Keratinocyte (primary cell): Measurements from ENCODE around the gene STEAP1B. TPM values are rescaled to one million over a fixed set of nuclear protein-coding genes. Genes with fewer than 3 reads are reported as not detected.

Experiments used
- DNase-seq: peaks from one replicate; pipeline ENCODE4 v3.0.0-alpha.2; 2011; ENCODE audit warnings: low read depth, missing footprints, low spot score
- FAIRE-seq: peaks from 2 replicates; lab custom pipeline; 2011; peaks lifted over from hg19 to GRCh38; lab: Jason Lieb, UNC
- H2AFZ ChIP-seq: 2 replicates; pipeline ENCODE4 v1.6.0; 2012; ENCODE audit warnings: low read length, control low read depth, inconsistent platforms; ENCODE audit not compliant: control insufficient read depth
- H3K27ac ChIP-seq: 2 replicates; pipeline ENCODE4 v1.5.1; 2011; ENCODE audit warnings: low read length; ENCODE audit not compliant: control insufficient read depth, insufficient read depth
- H3K27me3 ChIP-seq: 3 replicates; pipeline ENCODE4 v1.6.0; 2011; ENCODE audit warnings: low read length; ENCODE audit not compliant: control insufficient read depth, insufficient read depth; ENCODE audit errors: extremely low read depth
- H3K36me3 ChIP-seq, 2 experiments: 2 replicates in 1 of 2; 3 replicates in 1 of 2; pipeline ENCODE4 v1.5.1; 2011; ENCODE audit warnings: low read length in 2 of 2, mild to moderate bottlenecking in 1 of 2; ENCODE audit not compliant: control insufficient read depth in 2 of 2, insufficient read depth in 2 of 2; ENCODE audit errors: extremely low read depth in 1 of 2
- H3K4me1 ChIP-seq: 3 replicates; pipeline ENCODE4 v1.5.1; 2011; ENCODE audit warnings: low read length; ENCODE audit not compliant: control insufficient read depth, insufficient read depth; ENCODE audit errors: extremely low read depth
- H3K4me2 ChIP-seq: 3 replicates; pipeline ENCODE4 v1.6.0; 2011; ENCODE audit warnings: low read depth, low read length; ENCODE audit not compliant: control insufficient read depth, insufficient read depth; ENCODE audit errors: extremely low read depth
- H3K4me3 ChIP-seq, 3 experiments: fragments of 200-600 bp in 1 of 3; sonication (generic) in 1 of 3; 2 replicates in 2 of 3; 3 replicates in 1 of 3; pipeline ENCODE4 v1.5.1; 2011 to 2016; ENCODE audit warnings: low read length in 3 of 3, mild to moderate bottlenecking in 3 of 3, control low read depth in 2 of 3, inconsistent platforms in 1 of 3, low read depth in 1 of 3, mixed read lengths in 1 of 3, mixed run types in 1 of 3, moderate library complexity in 1 of 3; ENCODE audit not compliant: control insufficient read depth in 2 of 3, insufficient read depth in 2 of 3; ENCODE audit errors: extremely low read depth in 1 of 3
- H3K79me2 ChIP-seq: 2 replicates; pipeline ENCODE4 v1.6.0; 2012; ENCODE audit warnings: low read length; ENCODE audit not compliant: control insufficient read depth, insufficient read depth
- H3K9ac ChIP-seq: 3 replicates; pipeline ENCODE4 v1.6.0; 2011; ENCODE audit warnings: low read length; ENCODE audit not compliant: control insufficient read depth, insufficient read depth; ENCODE audit errors: extremely low read depth
- H3K9me1 ChIP-seq: 3 replicates; pipeline ENCODE4 v1.6.0; 2011; ENCODE audit warnings: low read length; ENCODE audit not compliant: control insufficient read depth, insufficient read depth; ENCODE audit errors: extremely low read depth
- H3K9me3 ChIP-seq: 2 replicates; pipeline ENCODE4 v1.5.1; 2012; ENCODE audit warnings: low read depth, low read length; ENCODE audit not compliant: control insufficient read depth
- H4K20me1 ChIP-seq: 3 replicates; pipeline ENCODE4 v1.6.0; 2011; ENCODE audit warnings: low read length; ENCODE audit not compliant: control insufficient read depth, insufficient read depth; ENCODE audit errors: extremely low read depth
- CTCF ChIP-seq, 3 experiments: IDR thresholded peaks in 1 of 3; conservative IDR thresholded peaks in 1 of 3; optimal IDR thresholded peaks in 1 of 3; 2 replicates in 2 of 3; 3 replicates in 1 of 3; pipeline versions ENCODE3 to v1.5.1; 2011; ENCODE audit warnings: low read length in 3 of 3, mild to moderate bottlenecking in 3 of 3, moderate library complexity in 2 of 3, control low read depth in 1 of 3, inconsistent platforms in 1 of 3; ENCODE audit not compliant: insufficient read depth in 2 of 3; ENCODE audit errors: extremely low read depth in 1 of 3
- EZH2 ChIP-seq: IDR thresholded peaks from one replicate; pipeline ENCODE4 v1.6.1; 2012; ENCODE audit warnings: inconsistent platforms, mild to moderate bottlenecking, low read length, moderate library complexity
- dilution Hi-C: fragments of 300-500 bp; cut with MboI; formaldehyde crosslinking; loops from one replicate; pipeline ENCODE4 v1.7.0; 2020; ENCODE audit warnings: low sequenced_read_pairs; ENCODE audit not compliant: extremely low pct_ligation_motif_present
- polyA plus RNA-seq, 5 experiments: library from polyadenylated mRNA; depleted of rRNA in 3 of 5; stranded (reverse) in 3 of 5; stranded (forward) in 1 of 5; unstranded in 1 of 5; fragments of >200 nt; gene quantifications; 1 replicate in 1 of 5; 2 replicates in 3 of 5; 3 replicates in 1 of 5; pipeline versions ENCODE4 v1.2.1 to v1.2.3, GENCODE V29; 2011 to 2012; ENCODE audit warnings: missing spikeins in 2 of 5, low read depth in 1 of 5, low replicate concordance in 1 of 5

STEAP1B gene
- polyA plus RNA-seq, 1 donor (not counting 4 experiments of a cell fraction or from before 2014, with no cell fraction given): 18.9 TPM

DNA sequence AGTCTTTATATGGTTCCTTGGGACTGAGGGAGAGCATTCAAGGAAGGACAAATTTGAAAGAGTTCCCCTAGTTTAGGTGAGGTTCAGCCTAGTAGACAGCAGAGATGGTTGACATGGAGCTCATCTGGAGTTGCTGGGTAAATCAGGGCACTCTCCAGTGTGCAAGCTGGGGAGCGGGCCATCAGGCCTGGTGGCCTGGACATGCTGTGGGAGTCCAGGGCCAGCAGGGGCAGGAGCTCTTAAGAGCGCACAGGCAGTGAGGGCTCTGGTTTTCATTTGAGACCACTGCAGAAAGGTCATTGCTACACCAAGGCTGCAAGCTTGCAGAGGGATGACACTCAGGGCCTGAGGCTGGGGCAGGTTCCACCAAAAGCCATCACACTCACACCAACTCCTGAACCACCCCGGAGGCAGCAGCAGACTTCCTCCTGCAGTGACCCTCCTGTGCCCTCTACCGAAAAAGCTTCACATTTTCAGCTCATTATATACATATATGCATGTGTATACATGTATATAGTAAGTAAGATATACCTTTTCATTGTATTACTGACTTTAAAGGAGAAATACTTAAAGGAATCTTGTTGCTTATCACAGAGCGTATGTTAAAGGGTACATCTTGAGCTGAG lies 39.5 kb downstream of the STEAP1B start:
- dilution Hi-C loops: no loop called here
- TF ChIP-seq CTCF (optimal IDR thresholded peaks at IDR 0.05 in 1 of 3, IDR thresholded peaks at IDR 0.05 in 1 of 3, conservative IDR thresholded peaks at IDR 0.05 in 1 of 3; ENCODE audit: extremely low read depth in 1 of 3, insufficient read depth in 2 of 3, low read length in 3 of 3): no peak
- FAIRE-seq: no peak

GRCh38 chr7:22457471-22457870 lies 42.5 kb downstream of the STEAP1B start:
- H3K79me2 ChIP-seq: no peaks in the 10 kb centered on the region
- TF ChIP-seq EZH2: no peak
- TF ChIP-seq CTCF (optimal IDR thresholded peaks at IDR 0.05 in 1 of 3, IDR thresholded peaks at IDR 0.05 in 1 of 3, conservative IDR thresholded peaks at IDR 0.05 in 1 of 3; ENCODE audit: extremely low read depth in 1 of 3, insufficient read depth in 2 of 3, low read length in 3 of 3): no peak
- peaks cover 2% of the 10 kb centered on the region for H3K4me1 ChIP-seq
- H3K9ac ChIP-seq: no peak overlapping the region
- H2AFZ ChIP-seq: no peak overlapping the region
- DNase-seq (no peak), FAIRE-seq (no peak)
- H3K9me1 ChIP-seq: no peaks in the 10 kb centered on the region
- no peak overlapping the region for H3K4me3 ChIP-seq
- H3K27me3 ChIP-seq: no peaks in the 10 kb centered on the region
- H3K27ac ChIP-seq: no peak overlapping the region
- dilution Hi-C loops: no loop called here
- H3K4me2 ChIP-seq: no peak overlapping the region
- H3K36me3 ChIP-seq: no peaks in the 10 kb centered on the region
- H4K20me1 ChIP-seq: no peaks in the 10 kb centered on the region
- no peaks in the 10 kb centered on the region for H3K9me3 ChIP-seq

More for the DNA sequence above, 39.5 kb downstream of the STEAP1B start:
- Histone ChIP-seq H3K9me1 (no peaks in the 10 kb centered on the region), H3K27ac (no peak overlapping the region), H3K27me3 (no peaks in the 10 kb centered on the region), H3K9me3 (no peaks in the 10 kb centered on the region), H2AFZ (no peak overlapping the region), H3K4me3 (no peak overlapping the region), H3K36me3 (no peaks in the 10 kb centered on the region), H3K4me1 (no peaks in the 10 kb centered on the region), H3K4me2 (no peak overlapping the region), H3K9ac (no peak overlapping the region), H4K20me1 (no peaks in the 10 kb centered on the region), H3K79me2 (no peaks in the 10 kb centered on the region)
- DNase-seq: no peak
